ENCODE measurements around the gene PIK3R3. TPM values are rescaled to one million over a fixed set of nuclear protein-coding genes. Genes with fewer than 3 reads are reported as not detected.

Gene PIK3R3
- total RNA-seq, 2 donors from 2014 or later, result 18.4 to 19.0 TPM

DNA sequence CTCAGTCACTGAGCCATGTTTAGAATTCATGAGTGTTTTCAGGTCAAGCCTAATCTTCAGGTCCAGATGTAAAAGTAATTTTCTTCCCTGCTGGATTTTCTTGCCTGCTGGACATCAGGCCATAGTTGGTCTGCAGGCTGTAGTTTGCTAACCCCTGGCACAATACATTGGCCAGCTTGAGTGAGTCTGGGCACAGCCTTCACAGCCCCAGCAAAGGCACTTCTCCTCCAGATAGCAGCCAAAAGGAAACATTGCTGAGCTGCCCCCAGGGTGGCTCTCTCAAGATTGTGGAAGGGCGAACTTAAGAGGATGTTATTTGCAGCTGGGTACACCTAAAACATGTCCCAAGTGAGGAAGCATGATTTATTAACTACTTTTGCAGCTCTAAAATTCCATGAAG is 126.8 kb downstream of the PIK3R3 start:
- Mint-ChIP-seq H3K4me1 (peaks cover 32% of the 10 kb centered on the region), H3K27ac (peak overlapping the region; percentile 50), H3K4me3 (no peak overlapping the region), H3K36me3 (ENCODE audit: low read depth) (peaks cover 56% of the 10 kb centered on the region), H3K9me3 (no peaks in the 10 kb centered on the region), H3K27me3 (ENCODE audit: insufficient read depth) (no peaks in the 10 kb centered on the region)
- DNase-seq, result peak; percentile 24
- Histone ChIP-seq H3K27me3 (ENCODE audit: control insufficient read depth, insufficient read depth, low read length, poor library complexity, severe bottlenecking) (no peaks in the 10 kb centered on the region), H3K9ac (ENCODE audit: extremely low read depth, low read length, poor library complexity, severe bottlenecking) (no peak overlapping the region), H3K27ac (ENCODE audit: low read depth, low read length) (no peak overlapping the region), H3K9me3 (ENCODE audit: control insufficient read depth, low read length) (no peaks in the 10 kb centered on the region), H3K36me3 (ENCODE audit: control insufficient read depth, insufficient read depth, low read length) (peaks cover 56% of the 10 kb centered on the region), H3K4me3 (ENCODE audit: low read length) (no peak overlapping the region), H3K4me1 (ENCODE audit: control insufficient read depth, insufficient read depth, low read length) (peaks cover 9% of the 10 kb centered on the region)
- TF ChIP-seq, protein P1, sequence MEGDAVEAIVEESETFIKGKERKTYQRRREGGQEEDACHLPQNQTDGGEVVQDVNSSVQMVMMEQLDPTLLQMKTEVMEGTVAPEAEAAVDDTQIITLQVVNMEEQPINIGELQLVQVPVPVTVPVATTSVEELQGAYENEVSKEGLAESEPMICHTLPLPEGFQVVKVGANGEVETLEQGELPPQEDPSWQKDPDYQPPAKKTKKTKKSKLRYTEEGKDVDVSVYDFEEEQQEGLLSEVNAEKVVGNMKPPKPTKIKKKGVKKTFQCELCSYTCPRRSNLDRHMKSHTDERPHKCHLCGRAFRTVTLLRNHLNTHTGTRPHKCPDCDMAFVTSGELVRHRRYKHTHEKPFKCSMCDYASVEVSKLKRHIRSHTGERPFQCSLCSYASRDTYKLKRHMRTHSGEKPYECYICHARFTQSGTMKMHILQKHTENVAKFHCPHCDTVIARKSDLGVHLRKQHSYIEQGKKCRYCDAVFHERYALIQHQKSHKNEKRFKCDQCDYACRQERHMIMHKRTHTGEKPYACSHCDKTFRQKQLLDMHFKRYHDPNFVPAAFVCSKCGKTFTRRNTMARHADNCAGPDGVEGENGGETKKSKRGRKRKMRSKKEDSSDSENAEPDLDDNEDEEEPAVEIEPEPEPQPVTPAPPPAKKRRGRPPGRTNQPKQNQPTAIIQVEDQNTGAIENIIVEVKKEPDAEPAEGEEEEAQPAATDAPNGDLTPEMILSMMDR (conservative IDR thresholded peaks at IDR 0.05), result no peak
- 100% methylated on average over 1 of the region's 1 CpG for WGBS, 2 experiments (ENCODE audit: insufficient coverage in 1 of 2, insufficient read length in 1 of 2)

DNA sequence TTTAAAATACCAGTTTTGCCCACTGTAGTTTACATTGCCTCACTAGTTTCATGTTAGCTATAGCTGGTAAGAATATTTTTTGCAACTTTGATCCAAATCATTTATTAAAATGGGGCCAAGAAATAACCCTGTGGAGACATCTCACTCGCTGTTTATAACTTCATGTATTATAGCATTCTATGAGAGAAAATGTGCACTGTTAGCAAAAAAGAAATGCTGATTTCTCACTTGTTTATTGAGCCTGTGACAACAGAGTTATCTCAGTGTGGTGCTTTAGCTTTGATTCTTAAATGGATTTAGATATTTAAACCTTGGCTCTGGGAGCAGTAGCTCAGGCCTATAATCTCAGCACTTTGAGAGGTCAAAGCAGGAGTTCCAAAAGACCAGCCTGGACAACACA is 127.9 kb downstream of the PIK3R3 start:
- Mint-ChIP-seq H3K27me3 (ENCODE audit: insufficient read depth) (no peaks in the 10 kb centered on the region), H3K4me3 (no peak overlapping the region), H3K36me3 (ENCODE audit: low read depth) (peaks cover 56% of the 10 kb centered on the region), H3K4me1 (peaks cover 27% of the 10 kb centered on the region), H3K9me3 (no peaks in the 10 kb centered on the region), H3K27ac (no peak overlapping the region)
- TF ChIP-seq, protein P1 (conservative IDR thresholded peaks at IDR 0.05), result no peak
- H3K27ac ChIP-seq (ENCODE audit: low read depth, low read length), result no peak overlapping the region
- peaks cover 9% of the 10 kb centered on the region for H3K4me1 ChIP-seq (ENCODE audit: control insufficient read depth, insufficient read depth, low read length)
- H3K9ac ChIP-seq (ENCODE audit: extremely low read depth, low read length, poor library complexity, severe bottlenecking), result no peak overlapping the region
- no peak overlapping the region for H3K4me3 ChIP-seq (ENCODE audit: low read length)
- H3K9me3 ChIP-seq (ENCODE audit: control insufficient read depth, low read length), result no peaks in the 10 kb centered on the region
- H3K36me3 ChIP-seq (ENCODE audit: control insufficient read depth, insufficient read depth, low read length), result peaks cover 56% of the 10 kb centered on the region
- WGBS, 2 experiments (ENCODE audit: insufficient coverage in 1 of 2, insufficient read length in 1 of 2), result 93 to 100% methylated on average over 1 of the region's 1 CpG
- H3K27me3 ChIP-seq (ENCODE audit: control insufficient read depth, insufficient read depth, low read length, poor library complexity, severe bottlenecking), result no peaks in the 10 kb centered on the region
- no peak for DNase-seq

DNA sequence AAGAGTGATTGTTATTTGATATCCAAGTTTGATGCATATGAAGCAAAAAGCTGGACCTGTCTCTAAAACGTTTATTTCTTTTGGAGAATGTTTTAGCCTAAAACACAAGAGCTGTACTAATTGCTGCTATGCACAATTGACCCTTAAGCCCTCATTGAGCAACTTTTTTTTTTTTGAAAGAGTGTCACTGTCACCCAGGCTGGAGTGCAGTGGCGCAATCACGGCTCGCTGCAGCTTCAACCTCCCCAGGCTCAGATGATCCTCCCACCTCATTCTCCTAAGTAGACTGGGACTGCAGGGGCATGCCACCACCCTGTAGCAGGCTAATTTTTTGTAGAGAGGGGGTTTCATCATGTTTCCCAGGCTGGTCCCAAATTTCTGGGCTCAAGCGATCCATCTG is 129.1 kb downstream of the PIK3R3 start:
- 86 to 94% methylated on average over 3 to 5 of the region's 5 CpGs for WGBS, 2 experiments (ENCODE audit: insufficient coverage in 1 of 2, insufficient read length in 1 of 2)
- Mint-ChIP-seq H3K9me3 (no peaks in the 10 kb centered on the region), H3K36me3 (ENCODE audit: low read depth) (peaks cover 56% of the 10 kb centered on the region), H3K4me1 (peaks cover 22% of the 10 kb centered on the region), H3K27me3 (ENCODE audit: insufficient read depth) (no peaks in the 10 kb centered on the region), H3K27ac (no peak overlapping the region), H3K4me3 (no peak overlapping the region)
- H3K9ac ChIP-seq (ENCODE audit: extremely low read depth, low read length, poor library complexity, severe bottlenecking), result no peak overlapping the region
- H3K36me3 ChIP-seq (ENCODE audit: control insufficient read depth, insufficient read depth, low read length), result peaks cover 58% of the 10 kb centered on the region
- H3K27me3 ChIP-seq (ENCODE audit: control insufficient read depth, insufficient read depth, low read length, poor library complexity, severe bottlenecking), result no peaks in the 10 kb centered on the region
- H3K4me3 ChIP-seq (ENCODE audit: low read length), result no peak overlapping the region
- no peak overlapping the region for H3K27ac ChIP-seq (ENCODE audit: low read depth, low read length)
- H3K9me3 ChIP-seq (ENCODE audit: control insufficient read depth, low read length), result no peaks in the 10 kb centered on the region
- DNase-seq, result no peak
- TF ChIP-seq, protein P1 (conservative IDR thresholded peaks at IDR 0.05), result no peak
- H3K4me1 ChIP-seq (ENCODE audit: control insufficient read depth, insufficient read depth, low read length), result peaks cover 6% of the 10 kb centered on the region
